Measurements from ENCODE around the gene TRIM62. TPM values are rescaled to one million over a fixed set of nuclear protein-coding genes. Genes with fewer than 3 reads are reported as not detected.

The TRIM62 gene
- total RNA-seq, 1 experiment from 2014 or later, result 6.9 TPM

GRCh38 chr1:33152685-33153432 lies 29.0 kb downstream of the TRIM62 start:
- Histone ChIP-seq H2BK15ac (ENCODE audit: low read depth, low read length) (no peak overlapping the region), H3K27me3 (ENCODE audit: insufficient read depth, low read length) (no peaks in the 10 kb centered on the region), H3K23ac (ENCODE audit: insufficient read length, low read depth, low read length) (no peak overlapping the region), H3K14ac (ENCODE audit: insufficient read depth, low read length) (no peak overlapping the region), H4K8ac (replicated peaks; ENCODE audit: insufficient read length, low read depth, low read length) (no peak overlapping the region), H3K9ac (ENCODE audit: extremely low read depth, insufficient read length, low read length) (no peak overlapping the region), H2BK5ac (ENCODE audit: insufficient read length, low read length) (no peak overlapping the region), H3K4me1 (ENCODE audit: insufficient read depth, low read length) (peaks cover 9% of the 10 kb centered on the region; the same call in 1 of the 2 replicates), H3K56ac (ENCODE audit: insufficient read length, low read depth, low read length) (no peak overlapping the region), H2BK120ac (ENCODE audit: low read depth, low read length, poor library complexity, severe bottlenecking) (no peak overlapping the region), H3T11ph (ENCODE audit: low read length) (no peak overlapping the region), H2AFZ (ENCODE audit: low read length) (no peak overlapping the region), H4K5ac (ENCODE audit: insufficient read length, low read depth, low read length) (no peak overlapping the region), H3K4me2 (ENCODE audit: insufficient read depth, insufficient read length, low read length) (no peak overlapping the region), H4K20me1 (ENCODE audit: control insufficient read depth, insufficient read depth, insufficient read length) (no peaks in the 10 kb centered on the region), H2BK12ac (ENCODE audit: insufficient read length, low read depth, low read length) (no peak overlapping the region), H3K4ac (ENCODE audit: low read depth, low read length) (no peak overlapping the region), H3K79me2 (ENCODE audit: insufficient read depth, low read length) (no peaks in the 10 kb centered on the region), H3K79me1 (ENCODE audit: insufficient read depth, low read depth, low read length, poor library complexity, severe bottlenecking) (no peaks in the 10 kb centered on the region), H3K9me3 (ENCODE audit: control insufficient read depth, low read depth, low read length) (no peaks in the 10 kb centered on the region), H2BK20ac (ENCODE audit: low read depth, low read length, poor library complexity, severe bottlenecking) (peak overlapping the region; percentile 85), H4K91ac (ENCODE audit: insufficient read length, low read depth, low read length) (no peak overlapping the region), H2AK5ac (ENCODE audit: insufficient read length, low read length) (no peak overlapping the region), H3K18ac (ENCODE audit: insufficient read length, low read depth, low read length) (no peak overlapping the region), H3K23me2 (ENCODE audit: insufficient read length, low read depth, low read length, poor library complexity, severe bottlenecking) (no peaks in the 10 kb centered on the region), H3K27ac (ENCODE audit: insufficient read length, low read depth, low read length) (peak overlapping the region; percentile 16)
- Mint-ChIP-seq H3K4me3 (peak overlapping the region; percentile 4 to 67; a peak in 2 of 5 replicates), H3K36me3 (ENCODE audit: insufficient read depth in 1 of 3, low read depth in 3 of 3) (peaks cover 0 to 18% (median 10%) of the 10 kb centered on the region in 3 experiments; a peak in 5 of 7 replicates), H3K27me3 (ENCODE audit: low read depth) (no peaks in the 10 kb centered on the region; the same call in 1 of the 2 replicates), H3K9me3 (no peaks in the 10 kb centered on the region), H3K4me1 (peaks cover 46 to 50% of the 10 kb centered on the region in 2 experiments), H3K27ac (peak overlapping the region; percentile 95 to 98 (median 97))
- no CpG with 5 or more reads among the region's 2 CpGs for WGBS (ENCODE audit: extremely low coverage, insufficient read length, low lambda C conversion rate)
- DNase-seq, result peak; percentile 96
- no peak for TF ChIP-seq CTCF (conservative IDR thresholded peaks at IDR 0.05)

All from H9 (cell line).